Colonic mucosa (tissue), 4 donors: ENCODE results near the gene MTG1. TPM values are rescaled to one million over a fixed set of nuclear protein-coding genes. Genes with fewer than 3 reads are reported as not detected.

Experiments
- DNase-seq: peaks from one replicate; pipeline ENCODE4 v3.0.0-alpha.2; 2020
- H3K27ac ChIP-seq: fragments of 200-600 bp; one replicate; pipeline ENCODE4 v1.8.0; 2021
- H3K27me3 ChIP-seq: fragments of 200-600 bp; one replicate; pipeline ENCODE4 v1.8.0; 2021
- H3K36me3 ChIP-seq: fragments of 200-600 bp; one replicate; pipeline ENCODE4 v1.8.0; 2021
- H3K4me1 ChIP-seq: fragments of 200-600 bp; one replicate; pipeline ENCODE4 v1.8.0; 2021; ENCODE audit warnings: mild to moderate bottlenecking
- H3K4me3 ChIP-seq: fragments of 200-600 bp; one replicate; pipeline ENCODE4 v1.8.0; 2021
- H3K9ac ChIP-seq, 2 donors: one replicate each; pipeline ENCODE4 v1.7.0; 2013; ENCODE audit warnings: control low read depth in 2 of 2, low read depth in 2 of 2, low read length in 2 of 2
- H3K9me3 ChIP-seq: fragments of 200-600 bp; one replicate; pipeline ENCODE4 v1.8.0; 2021
- CTCF ChIP-seq: fragments of 200-600 bp; IDR thresholded peaks from one replicate; pipeline ENCODE4 v1.8.0; 2022; ENCODE audit warnings: antibody characterized with exemption, mild to moderate bottlenecking
- intact Hi-C: fragments of 100-400 bp; cut with DNase I; formaldehyde crosslinking; loops from one replicate; pipeline ENCODE4 v1.14.1; 2022
- total RNA-seq, 2 donors: library from RNA; stranded (reverse); fragmentation: NEBNext Ultra II Directional in 1 of 2; extraction: Animal tissue kit (Norgen Biotek cat#: 25700) in 1 of 2; gene quantifications; one replicate each; pipeline ENCODE4 v1.2.1, GENCODE V29; 2021
- donor health status: healthy.
- donor health status: DM: no; HTN: no; CAD: no.
- donor health status: DM: no; HTN: no; CAD: no.

MTG1 gene
- total RNA-seq, 2 donors from 2014 or later = 31.2 to 59.5 TPM

GRCh38 chr10:133453516-133454203 is 59.7 kb downstream of the MTG1 start, which contains the start of gene SCART1:
TSS of gene SCART1 (plus strand) at chr10:133453945. CDS start at chr10:133453998, 53 bp downstream.
- no peaks in the 10 kb centered on the region for H3K9me3 ChIP-seq
- no peak for DNase-seq
- no peaks in the 10 kb centered on the region for H3K36me3 ChIP-seq
- no peak within 1 kb of the TSS for H3K9ac ChIP-seq
- no peak for TF ChIP-seq CTCF
- no peaks in the 10 kb centered on the region for H3K4me1 ChIP-seq
- H3K27ac ChIP-seq = no peak within 1 kb of the TSS
- H3K4me3 ChIP-seq = no peak within 1 kb of the TSS
- no peaks in the 10 kb centered on the region for H3K27me3 ChIP-seq
- intact Hi-C loops = no loop called here

DNA sequence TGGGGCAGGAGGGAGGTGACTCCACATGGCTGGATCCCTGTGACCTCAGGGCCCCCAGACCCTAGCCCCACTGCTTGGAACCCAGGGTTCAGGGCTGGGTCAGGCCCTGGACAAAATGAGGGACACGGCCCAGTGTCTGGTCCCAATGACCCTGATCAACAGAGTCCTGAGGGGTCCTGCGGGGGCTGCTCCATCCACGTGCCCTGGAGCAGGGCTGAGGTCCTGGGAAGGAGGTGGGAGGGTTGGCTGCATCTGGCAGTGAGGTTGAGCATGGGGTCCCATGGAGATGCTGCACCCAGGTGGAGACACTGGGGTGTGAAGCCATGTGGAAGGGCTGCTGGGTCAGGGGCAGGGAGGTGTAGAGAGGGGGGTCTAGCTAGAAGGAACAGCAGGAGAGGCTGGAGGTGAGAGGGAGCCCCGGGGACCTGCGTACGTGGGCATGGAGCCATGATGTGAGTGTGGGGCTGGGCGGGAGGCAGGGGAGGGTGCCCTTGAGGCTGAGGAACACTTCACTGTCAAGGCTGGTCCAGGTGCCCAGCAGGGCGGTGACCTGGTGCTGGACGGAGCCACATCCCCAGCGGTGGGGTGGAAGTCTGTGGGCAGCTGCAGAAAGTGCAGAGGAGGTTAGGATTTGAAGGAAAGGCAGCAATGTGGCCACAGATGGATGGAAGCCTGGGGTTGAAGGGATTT is 60.4 kb downstream of the MTG1 start:
- intact Hi-C loops = no loop called here
- DNase-seq = no peak
- Histone ChIP-seq H3K36me3 (no peaks in the 10 kb centered on the region), H3K27ac (no peak overlapping the region), H3K4me3 (no peak overlapping the region), H3K4me1 (no peaks in the 10 kb centered on the region), H3K27me3 (no peaks in the 10 kb centered on the region), H3K9ac (no peak overlapping the region), H3K9me3 (no peaks in the 10 kb centered on the region)
- TF ChIP-seq CTCF = no peak

DNA sequence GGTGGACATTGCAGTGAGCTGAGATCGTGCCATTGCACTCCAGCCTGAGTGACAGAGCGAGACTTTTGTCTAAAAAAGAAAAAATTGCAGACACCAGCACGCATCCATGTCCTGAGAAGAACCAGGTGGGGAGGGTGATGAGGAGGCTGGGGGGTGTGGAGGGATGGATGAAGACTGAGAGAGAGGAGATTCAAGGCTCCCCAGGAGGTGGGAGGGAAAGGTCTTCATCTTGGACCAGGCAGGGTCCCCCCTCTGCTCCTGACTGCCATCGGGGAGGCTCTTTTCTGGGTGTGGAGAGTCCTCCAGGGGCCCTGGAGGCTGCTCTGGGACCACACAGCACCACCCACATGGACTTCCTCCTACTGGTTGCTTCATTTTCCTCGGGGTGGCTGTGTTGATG is 61.2 kb downstream of the MTG1 start:
- no peaks in the 10 kb centered on the region for H3K4me1 ChIP-seq
- no peak overlapping the region for H3K27ac ChIP-seq
- no peaks in the 10 kb centered on the region for H3K36me3 ChIP-seq
- H3K4me3 ChIP-seq = no peak overlapping the region
- no peaks in the 10 kb centered on the region for H3K9me3 ChIP-seq
- TF ChIP-seq CTCF = no peak
- no peak for DNase-seq
- intact Hi-C loops = no loop called here
- no peak overlapping the region for H3K9ac ChIP-seq
- no peaks in the 10 kb centered on the region for H3K27me3 ChIP-seq

DNA sequence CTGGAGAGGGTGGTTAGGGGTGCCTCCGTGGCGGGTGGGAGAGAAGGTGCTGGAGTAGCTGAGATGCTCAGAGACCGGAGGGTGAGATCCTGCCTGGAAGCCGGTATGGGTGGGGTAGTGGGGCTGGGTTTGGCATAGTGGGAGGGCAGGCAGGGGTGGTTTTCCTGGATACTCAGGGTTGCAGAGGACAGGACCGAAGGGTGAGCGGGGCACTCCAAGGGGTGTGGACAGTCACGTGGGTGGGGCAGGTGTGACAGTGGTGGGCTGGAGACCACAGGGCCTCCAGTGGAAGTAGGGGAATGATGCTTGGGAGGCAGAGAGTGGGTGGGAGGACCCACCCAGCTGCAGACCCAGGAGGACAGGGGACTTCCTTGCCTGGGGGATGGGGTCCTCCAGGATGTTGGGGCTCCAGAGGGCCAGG is 61.7 kb downstream of the MTG1 start:
- TF ChIP-seq CTCF = no peak
- intact Hi-C loops = no loop called here

DNA sequence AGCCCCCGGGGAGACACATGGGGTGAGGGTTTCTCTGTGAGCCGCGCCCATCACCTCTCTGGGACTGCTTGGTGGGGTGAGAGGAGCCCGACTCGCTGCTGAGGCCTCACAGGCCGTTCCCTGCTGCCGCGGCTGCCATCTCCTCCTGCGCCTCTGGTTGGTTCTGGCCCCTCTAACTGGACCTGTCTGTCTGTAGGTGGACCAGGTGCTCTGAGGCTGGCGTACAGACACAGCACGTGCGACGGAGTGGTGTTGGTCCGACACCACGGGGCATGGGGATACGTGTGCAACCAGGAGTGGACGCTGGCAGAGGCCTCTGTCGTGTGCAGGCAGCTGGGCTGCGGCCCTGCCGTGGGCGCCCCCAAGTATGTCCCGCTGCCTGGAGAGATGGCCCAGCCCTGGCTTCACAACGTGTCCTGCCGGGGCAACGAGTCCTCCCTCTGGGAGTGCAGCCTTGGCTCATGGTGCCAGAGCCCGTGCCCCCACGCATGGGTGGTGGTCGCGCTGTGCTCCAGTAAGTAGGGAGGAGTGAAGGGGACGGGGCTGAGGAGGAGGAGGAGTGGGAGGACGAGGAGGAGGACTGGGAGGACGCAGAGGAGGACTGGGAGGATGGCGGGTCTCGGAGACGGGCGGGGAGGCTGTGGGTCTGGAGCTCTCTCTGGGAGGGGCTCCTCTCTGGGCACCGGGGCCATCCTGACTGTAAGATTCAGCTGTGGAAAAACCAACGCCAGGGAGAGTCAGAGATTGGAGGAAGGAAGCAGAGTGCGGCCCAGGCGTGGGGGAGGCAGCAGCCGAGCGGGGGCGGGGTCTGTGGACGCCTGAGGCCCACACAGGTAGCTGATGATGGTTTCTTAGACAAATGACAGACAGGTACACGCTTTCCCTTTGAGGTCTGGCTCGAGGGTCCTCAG is 62.3 kb downstream of the MTG1 start:
- Histone ChIP-seq H3K9me3 (no peaks in the 10 kb centered on the region), H3K27me3 (no peaks in the 10 kb centered on the region), H3K9ac (no peak overlapping the region), H3K36me3 (no peaks in the 10 kb centered on the region), H3K4me3 (no peak overlapping the region), H3K27ac (no peak overlapping the region), H3K4me1 (no peaks in the 10 kb centered on the region)
- peak; percentile 11 for DNase-seq
- no peak for TF ChIP-seq CTCF
- intact Hi-C loops = no loop called here

More for the DNA sequence above, 61.7 kb downstream of the MTG1 start:
- no peaks in the 10 kb centered on the region for H3K9me3 ChIP-seq
- H3K27me3 ChIP-seq = no peaks in the 10 kb centered on the region
- no peak overlapping the region for H3K9ac ChIP-seq
- DNase-seq = no peak
- no peaks in the 10 kb centered on the region for H3K36me3 ChIP-seq
- no peak overlapping the region for H3K27ac ChIP-seq
- H3K4me3 ChIP-seq = no peak overlapping the region
- no peaks in the 10 kb centered on the region for H3K4me1 ChIP-seq
